ENCODE results near the gene ZNF652.

ZNF652 gene

GRCh38 chr17:49316889-49317675, 45.0 kb downstream of the ZNF652 start:
- no peak for ATAC-seq

GRCh38 chr17:49316258-49316570, 45.8 kb downstream of the ZNF652 start:
- TF ChIP-seq GLIS3 (CRISPR knock-in tag; IDR thresholded peaks at IDR 0.05): no peak
- no peak for TF ChIP-seq ZFP3 (CRISPR knock-in tag; IDR thresholded peaks at IDR 0.05)
- no peak for TF ChIP-seq ZNF565 (CRISPR knock-in tag; conservative IDR thresholded peaks at IDR 0.05; ENCODE audit: low read depth)
- TF ChIP-seq TCF4 (CRISPR knock-in tag; IDR thresholded peaks at IDR 0.05; ENCODE audit: borderline replicate concordance): no peak
- no peak for TF ChIP-seq TSHZ2 (CRISPR knock-in tag; IDR thresholded peaks at IDR 0.05)
- no peak for TF ChIP-seq ZC3H10 (CRISPR knock-in tag; IDR thresholded peaks at IDR 0.05)
- no peak for TF ChIP-seq ARNTL (CRISPR knock-in tag; IDR thresholded peaks at IDR 0.05; ENCODE audit: borderline replicate concordance, low read depth)
- TF ChIP-seq CSDC2 (CRISPR knock-in tag; IDR thresholded peaks at IDR 0.05): no peak
- no peak for TF ChIP-seq SNAI2 (CRISPR knock-in tag; IDR thresholded peaks at IDR 0.05)
- no peak for TF ChIP-seq ESRRG (CRISPR knock-in tag; IDR thresholded peaks at IDR 0.05)
- peak; percentile 5; the same call in 1 of the 3 replicates for ATAC-seq

More at GRCh38 chr17:49316889-49317675, 45.0 kb downstream of the ZNF652 start:
- TF ChIP-seq ESRRG (CRISPR knock-in tag; IDR thresholded peaks at IDR 0.05) (no peak), PPARA (CRISPR knock-in tag; IDR thresholded peaks at IDR 0.05; ENCODE audit: borderline replicate concordance) (no peak), TSHZ2 (CRISPR knock-in tag; IDR thresholded peaks at IDR 0.05) (no peak), CSRNP3 (CRISPR knock-in tag; IDR thresholded peaks at IDR 0.05) (no peak), ZFP3 (CRISPR knock-in tag; IDR thresholded peaks at IDR 0.05) (no peak), SNAI2 (CRISPR knock-in tag; IDR thresholded peaks at IDR 0.05) (no peak)

- ATAC-seq: peak; percentile 99
These were observed 46.3 kb downstream of the ZNF652 start for GRCh38 chr17:49315551-49316257.

More at GRCh38 chr17:49315551-49316257, 46.3 kb downstream of the ZNF652 start:
- TF ChIP-seq TOX (CRISPR knock-in tag; IDR thresholded peaks at IDR 0.05; ENCODE audit: borderline replicate concordance): no peak
- TF ChIP-seq ZNF565 (CRISPR knock-in tag; conservative IDR thresholded peaks at IDR 0.05; ENCODE audit: low read depth): no peak
- no peak for TF ChIP-seq PPARA (CRISPR knock-in tag; IDR thresholded peaks at IDR 0.05; ENCODE audit: borderline replicate concordance)
- TF ChIP-seq ZC3H10 (CRISPR knock-in tag; IDR thresholded peaks at IDR 0.05): no peak
- TF ChIP-seq ZFP3 (CRISPR knock-in tag; IDR thresholded peaks at IDR 0.05): no peak
- TF ChIP-seq ISL1 (CRISPR knock-in tag; IDR thresholded peaks at IDR 0.05): no peak
- TF ChIP-seq SNAI2 (CRISPR knock-in tag; IDR thresholded peaks at IDR 0.05): no peak
- TF ChIP-seq TCF4 (CRISPR knock-in tag; IDR thresholded peaks at IDR 0.05; ENCODE audit: borderline replicate concordance): no peak
- TF ChIP-seq CREB5 (CRISPR knock-in tag; IDR thresholded peaks at IDR 0.05; ENCODE audit: low read depth): no peak
- TF ChIP-seq CSDC2 (CRISPR knock-in tag; IDR thresholded peaks at IDR 0.05): no peak
- no peak for TF ChIP-seq ESRRG (CRISPR knock-in tag; IDR thresholded peaks at IDR 0.05)
- no peak for TF ChIP-seq CSRNP3 (CRISPR knock-in tag; IDR thresholded peaks at IDR 0.05)
- TF ChIP-seq BACH2 (CRISPR knock-in tag; IDR thresholded peaks at IDR 0.05; ENCODE audit: borderline replicate concordance): no peak
- no peak for TF ChIP-seq RARB (CRISPR knock-in tag; IDR thresholded peaks at IDR 0.05)
- TF ChIP-seq ZNF8 (CRISPR knock-in tag; IDR thresholded peaks at IDR 0.05): no peak
- no peak for TF ChIP-seq PATZ1 (CRISPR knock-in tag; IDR thresholded peaks at IDR 0.05; ENCODE audit: borderline replicate concordance)
- no peak for TF ChIP-seq OSR1 (CRISPR knock-in tag; IDR thresholded peaks at IDR 0.05)
